SK-N-SH treated with all-trans-retinoic acid at 6 μM for 48 hours (cell line): ENCODE measurements around the gene OSBPL7.

Experiments used
- ARNTL ChIP-seq: fragments of 450-650 bp; formaldehyde crosslinking; IDR thresholded peaks from 2 replicates; pipeline ENCODE4 v1.5.0; 2020; ENCODE audit warnings: low read depth, mild to moderate bottlenecking, moderate library complexity, borderline replicate concordance
- OSR1 ChIP-seq: fragments of 250-450 bp; sonication (Bioruptor Pico); IDR thresholded peaks from 2 replicates; pipeline ENCODE4 v1.8.0; 2022; ENCODE audit warnings: moderate library complexity, mild to moderate bottlenecking, inconsistent platforms
- PATZ1 ChIP-seq: fragments of 250-450 bp; sonication (Bioruptor Pico); IDR thresholded peaks from 2 replicates; pipeline ENCODE4 v1.8.0; 2020; ENCODE audit warnings: mild to moderate bottlenecking, moderate library complexity, borderline replicate concordance
- PPARA ChIP-seq: fragments of 250-450 bp; sonication (Bioruptor Pico); IDR thresholded peaks from 2 replicates; pipeline ENCODE4 v1.5.0; 2020; ENCODE audit warnings: mild to moderate bottlenecking, borderline replicate concordance
- RARB ChIP-seq: fragments of 250-450 bp; sonication (Bioruptor Pico); IDR thresholded peaks from 2 replicates; pipeline ENCODE4 v1.8.0; 2021; ENCODE audit warnings: mild to moderate bottlenecking, moderate library complexity
- SNAI2 ChIP-seq: fragments of 250-450 bp; sonication (Bioruptor Pico); IDR thresholded peaks from 2 replicates; pipeline ENCODE4 v1.5.0; 2020; ENCODE audit warnings: mild to moderate bottlenecking, moderate library complexity
- ZNF70 ChIP-seq: fragments of 450-650 bp; formaldehyde crosslinking; IDR thresholded peaks from 2 replicates; pipeline ENCODE4 v1.5.0; 2020; ENCODE audit warnings: mild to moderate bottlenecking, moderate library complexity

GRCh38 chr17:47869114-47869513, 47.5 kb upstream of the OSBPL7 start:
- TF ChIP-seq SNAI2 (CRISPR knock-in tag) (no peak), ZNF70 (no peak), ARNTL (no peak), PATZ1 (CRISPR knock-in tag) (no peak), PPARA (CRISPR knock-in tag) (no peak), RARB (no peak), OSR1 (CRISPR knock-in tag) (no peak)
